T follicular helper cell (primary cell): ENCODE data around the gene HES7.

ENCODE experiments used
- DNase-seq: peaks from one replicate; pipeline ENCODE4 v3.0.0-alpha.2; 2020; ENCODE audit warnings: low read depth

The HES7 gene

GRCh38 chr17:8142887-8143580 lies 19.1 kb upstream of the HES7 start:
- no peak for DNase-seq

GRCh38 chr17:8142158-8142886 lies 18.4 kb upstream of the HES7 start:
- no peak for DNase-seq

GRCh38 chr17:8141741-8142140 lies 17.8 kb upstream of the HES7 start:
- DNase-seq, result no peak

GRCh38 chr17:8141045-8141444 lies 17.1 kb upstream of the HES7 start:
- DNase-seq, result no peak

- no peak for DNase-seq
These were observed 16.4 kb upstream of the HES7 start for GRCh38 chr17:8140065-8141029.

- peak; percentile 90 for DNase-seq
These were observed 14.9 kb upstream of the HES7 start for GRCh38 chr17:8138672-8139371.

- DNase-seq, result no peak
These were observed 14.4 kb upstream of the HES7 start for GRCh38 chr17:8138374-8138671.

- no peak for DNase-seq
These were observed 13.9 kb upstream of the HES7 start for GRCh38 chr17:8137645-8138373.

GRCh38 chr17:8133941-8134340 lies 10.0 kb upstream of the HES7 start:
- no peak for DNase-seq

- no peak for DNase-seq
These were observed 9.5 kb upstream of the HES7 start for GRCh38 chr17:8133399-8133798.

- no peak for DNase-seq
These were observed 8.0 kb upstream of the HES7 start for GRCh38 chr17:8131844-8132441.

GRCh38 chr17:8128125-8128784 lies 4.3 kb upstream of the HES7 start:
- no peak for DNase-seq

- DNase-seq, result no peak
These were observed 2.7 kb upstream of the HES7 start for GRCh38 chr17:8126491-8127066.

- no peak for DNase-seq
These were observed 2.1 kb upstream of the HES7 start for GRCh38 chr17:8125947-8126490.

GRCh38 chr17:8125154-8125946 lies 1.4 kb upstream of the HES7 start:
- peak; percentile 82 for DNase-seq

- DNase-seq, result no peak
These were observed 646 bp upstream of the HES7 start for GRCh38 chr17:8124350-8125153.

GRCh38 chr17:8122924-8123694 lies 797 bp downstream of the HES7 start:
- no peak for DNase-seq
